IMR-90 (cell line): Measurements from ENCODE around the gene ZBTB46.

Source experiments
- BHLHE40 ChIP-seq: fragments of 150-350 bp; IDR thresholded peaks from 2 replicates; pipeline ENCODE4 v1.6.1; 2016; ENCODE audit warnings: mild to moderate bottlenecking, low read depth, low read length
- CEBPB ChIP-seq: IDR thresholded peaks from 2 replicates; pipeline ENCODE4 v1.6.1; 2012; ENCODE audit warnings: low read depth, low read length, improper control_type of control experiment
- CHD1 ChIP-seq: IDR thresholded peaks from 2 replicates; pipeline ENCODE4 v1.6.1; 2012; ENCODE audit warnings: low read depth, low read length, improper control_type of control experiment
- CTCF ChIP-seq: conservative IDR thresholded peaks from 2 replicates; pipeline ENCODE4 v1.5.1; 2012; ENCODE audit warnings: mild to moderate bottlenecking, low read depth, low read length, improper control_type of control experiment
- ELK1 ChIP-seq: fragments of 150-350 bp; IDR thresholded peaks from 2 replicates; pipeline ENCODE4 v1.6.1; 2016; ENCODE audit warnings: low read depth, mild to moderate bottlenecking, low read length, moderate library complexity, borderline replicate concordance
- MAFK ChIP-seq: IDR thresholded peaks from 2 replicates; pipeline ENCODE4 v1.6.1; 2012; ENCODE audit warnings: low read depth, low read length, improper control_type of control experiment
- MAZ ChIP-seq: IDR thresholded peaks from 2 replicates; pipeline ENCODE4 v1.6.1; 2012; ENCODE audit warnings: low read depth, mild to moderate bottlenecking, low read length, improper control_type of control experiment, moderate library complexity, borderline replicate concordance
- RCOR1 ChIP-seq: IDR thresholded peaks from 2 replicates; pipeline ENCODE4 v1.6.1; 2012; ENCODE audit warnings: mild to moderate bottlenecking, low read length, improper control_type of control experiment; ENCODE audit not compliant: insufficient replicate concordance
- RFX5 ChIP-seq: IDR thresholded peaks from 2 replicates; pipeline ENCODE4 v1.8.0; 2012; ENCODE audit warnings: low read depth, mild to moderate bottlenecking, low read length, moderate library complexity
- SMC3 ChIP-seq: fragments of 150-350 bp; IDR thresholded peaks from 2 replicates; pipeline ENCODE4 v1.6.1; 2016; ENCODE audit warnings: low read depth, mild to moderate bottlenecking, antibody characterized with exemption, low read length, moderate library complexity
- USF2 ChIP-seq: fragments of 150-350 bp; IDR thresholded peaks from 2 replicates; pipeline ENCODE4 v1.6.1; 2017; ENCODE audit warnings: mild to moderate bottlenecking, antibody characterized with exemption, low read length, low read depth

- TF ChIP-seq CTCF (no peak), USF2 (no peak), ELK1 (no peak), MAZ (no peak), BHLHE40 (no peak), RFX5 (no peak), CHD1 (no peak), MAFK (no peak), CEBPB (no peak), RCOR1 (no peak), SMC3 (no peak)
Observed at GRCh38 chr20:63700199-63701050, 130.6 kb downstream of the ZBTB46 start.
